Activated CD4-positive, alpha-beta T cell treated with anti-CD3 and anti-CD28 coated beads for 1 hour (primary cell): ENCODE data around the gene KIRREL3.

Source experiments
- DNase-seq: peaks from one replicate; pipeline ENCODE4 v3.0.0-alpha.2; 2020

KIRREL3 gene

GRCh38 chr11:126863294-126863997 lies 137.1 kb downstream of the KIRREL3 start:
- no peak for DNase-seq

DNA sequence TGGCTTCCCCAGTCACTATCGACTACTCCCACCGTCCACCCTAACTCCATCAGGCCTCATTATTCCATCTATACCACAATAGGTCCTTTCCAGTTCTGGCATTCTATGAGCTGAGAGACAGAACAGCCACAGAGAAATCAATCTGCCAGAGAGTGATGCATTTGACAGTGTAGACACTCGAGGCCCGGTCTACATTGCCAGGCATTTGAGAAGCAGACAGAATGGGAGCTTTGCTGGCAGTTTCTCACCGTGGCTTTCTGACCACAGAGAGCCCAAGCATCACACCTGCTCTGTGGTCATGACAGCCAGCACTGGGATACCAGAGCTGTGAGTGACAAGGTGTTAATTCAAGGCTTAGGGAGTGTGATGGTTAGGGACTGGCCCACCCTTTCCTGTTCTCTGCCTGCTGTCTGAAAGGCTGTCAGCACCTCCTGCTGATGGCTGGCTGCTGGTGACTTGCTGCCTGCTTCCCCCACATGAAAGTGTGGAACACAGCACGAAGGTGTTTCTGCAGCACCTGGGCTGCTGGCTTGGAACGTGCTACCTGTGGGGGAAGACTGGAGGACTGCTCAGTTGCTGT lies 137.8 kb downstream of the KIRREL3 start:
- no peak for DNase-seq

- no peak for DNase-seq
Measured at GRCh38 chr11:126861796-126862459, 138.6 kb downstream of the KIRREL3 start.

GRCh38 chr11:126857860-126858808 lies 142.4 kb downstream of the KIRREL3 start:
- no peak for DNase-seq

- no peak for DNase-seq
Measured at GRCh38 chr11:126855536-126855935, 145.0 kb downstream of the KIRREL3 start.

DNA sequence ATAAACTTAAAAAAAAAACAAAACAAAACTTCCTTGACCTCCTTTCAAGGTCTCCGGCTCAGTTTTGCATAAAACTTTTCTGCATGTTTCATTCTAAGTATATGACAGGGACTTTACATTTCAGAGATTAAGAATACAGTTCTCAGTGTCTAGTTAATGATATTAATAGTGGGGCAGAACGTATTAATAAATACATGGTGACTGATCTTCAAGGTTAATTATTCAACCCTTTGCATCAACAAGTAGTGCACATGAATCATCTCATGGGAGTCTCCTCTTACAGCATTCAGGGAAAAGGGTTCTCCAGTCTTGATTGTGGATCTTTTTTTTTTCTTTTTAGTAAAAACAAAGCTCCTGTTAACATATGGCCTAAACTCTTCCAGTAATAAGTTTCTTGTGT lies 146.8 kb downstream of the KIRREL3 start:
- no peak for DNase-seq

GRCh38 chr11:126844789-126845188 lies 155.8 kb downstream of the KIRREL3 start:
- DNase-seq: no peak

- no peak for DNase-seq
Measured at GRCh38 chr11:126843096-126843495, 157.5 kb downstream of the KIRREL3 start.

GRCh38 chr11:126841999-126842398 lies 158.6 kb downstream of the KIRREL3 start:
- DNase-seq: no peak

- DNase-seq: no peak
Measured at GRCh38 chr11:126840975-126841374, 159.6 kb downstream of the KIRREL3 start.

DNA sequence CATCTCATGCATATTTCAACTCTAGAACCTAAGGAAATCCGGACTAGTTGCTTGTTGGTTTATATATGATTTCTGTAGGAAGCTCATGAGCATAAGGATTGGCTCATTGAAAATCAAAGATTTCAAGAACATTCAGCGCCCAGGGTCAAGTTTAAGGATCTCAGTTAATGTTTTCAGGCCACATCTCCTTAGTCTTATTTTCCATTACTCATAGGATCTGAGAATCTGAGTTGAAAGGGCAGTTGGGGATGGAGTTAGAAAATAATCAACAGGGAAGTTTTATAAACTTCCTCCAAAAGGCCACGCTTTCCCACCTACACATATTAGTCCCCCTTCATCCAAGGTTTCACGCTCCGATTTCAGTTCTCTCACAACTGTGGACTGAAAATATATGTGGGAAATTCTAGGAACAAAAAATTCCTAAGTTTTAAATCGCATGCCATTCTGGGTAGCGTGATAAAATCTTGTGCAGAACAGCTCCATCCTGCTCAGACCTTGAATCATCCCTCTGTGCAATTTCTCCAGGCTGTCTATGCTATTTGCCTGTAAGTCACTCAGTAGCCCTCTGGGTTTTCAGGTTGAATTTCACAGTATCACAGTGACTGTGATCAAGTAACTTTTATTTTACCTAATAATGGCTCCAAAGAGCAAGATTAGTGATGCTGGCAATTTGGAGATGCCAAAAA lies 160.2 kb downstream of the KIRREL3 start:
- no peak for DNase-seq

- no peak for DNase-seq
Measured at GRCh38 chr11:126839496-126839895, 161.1 kb downstream of the KIRREL3 start.

DNA sequence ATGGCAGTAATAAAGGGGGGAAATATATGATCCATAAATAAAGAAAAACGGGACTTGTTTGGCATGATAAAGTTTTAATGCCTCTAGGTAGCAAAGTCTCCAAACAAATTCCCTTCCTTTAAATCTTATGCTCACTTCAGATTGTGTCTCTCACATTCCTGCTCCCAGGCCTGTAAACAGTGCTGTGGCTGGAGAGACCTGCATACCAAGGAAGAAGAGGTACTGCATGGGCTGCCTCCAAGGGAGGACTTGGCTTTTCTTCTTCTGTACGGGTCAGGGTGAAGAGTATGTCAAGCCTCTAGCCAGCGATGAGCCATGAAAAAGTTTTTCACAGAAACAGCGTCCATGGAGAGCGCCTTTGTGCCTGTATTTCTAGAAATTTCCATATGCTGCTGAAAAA lies 161.8 kb downstream of the KIRREL3 start:
- DNase-seq: no peak

DNA sequence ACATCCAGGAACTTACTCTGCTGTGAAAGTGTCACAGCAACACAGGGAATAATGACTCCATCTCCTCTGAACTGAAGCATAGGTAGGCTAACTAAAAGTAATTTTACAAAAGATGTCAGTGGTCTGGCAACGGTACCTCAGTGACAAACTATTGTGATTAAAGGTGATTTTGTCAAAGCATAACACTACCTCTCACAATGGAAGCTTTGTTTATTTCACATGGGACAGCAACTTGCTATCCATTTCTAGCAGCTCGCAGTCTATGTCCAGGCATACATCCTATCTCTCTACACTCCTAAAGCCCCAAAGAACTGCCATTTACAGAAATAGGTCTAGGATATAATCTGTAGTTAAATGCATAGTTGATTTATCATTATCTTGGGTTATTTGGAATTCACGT lies 163.0 kb downstream of the KIRREL3 start:
- no peak for DNase-seq

- no peak for DNase-seq
Measured at GRCh38 chr11:126834573-126834972, 166.0 kb downstream of the KIRREL3 start.

DNA sequence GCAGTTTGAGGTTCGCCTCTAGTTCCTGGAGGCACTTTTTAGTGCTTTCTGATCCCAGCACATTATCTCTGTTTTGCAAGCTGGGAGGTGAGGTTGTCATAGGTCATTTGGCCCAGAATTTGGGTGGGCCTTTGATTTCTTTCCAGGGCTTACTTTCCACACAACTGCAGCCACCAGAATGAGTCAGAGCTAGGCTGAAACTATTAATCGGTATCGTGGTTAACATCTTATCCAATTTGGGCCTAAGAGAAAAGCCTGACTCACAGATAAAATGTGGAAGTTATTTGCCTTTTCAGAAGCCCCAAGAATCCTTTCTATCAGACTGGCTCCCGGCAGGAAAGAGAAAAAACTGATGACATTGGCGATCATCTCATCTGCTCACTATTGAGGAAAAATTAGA lies 166.4 kb downstream of the KIRREL3 start:
- DNase-seq: no peak

GRCh38 chr11:126833065-126833464 lies 167.5 kb downstream of the KIRREL3 start:
- no peak for DNase-seq

DNA sequence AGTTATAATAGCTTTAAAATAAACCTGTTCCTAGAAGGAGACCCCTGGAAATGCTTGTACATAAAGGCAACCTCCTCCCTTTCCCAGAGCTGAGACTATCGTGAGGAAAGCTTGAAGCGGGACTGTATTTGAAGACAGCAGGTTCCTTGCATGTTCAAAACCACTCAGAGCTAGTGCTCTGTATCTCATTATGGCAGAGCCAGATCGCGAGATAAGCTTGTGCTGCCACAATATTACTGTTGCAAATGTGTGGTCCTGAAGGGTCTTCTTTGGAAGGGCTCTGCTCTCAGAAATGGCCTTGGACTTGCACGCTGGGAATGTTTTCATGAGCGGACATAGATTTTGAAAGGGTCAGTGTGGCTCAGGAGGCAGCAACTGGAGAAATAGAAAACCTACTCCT lies 168.2 kb downstream of the KIRREL3 start:
- no peak for DNase-seq

GRCh38 chr11:126830216-126830806 lies 170.3 kb downstream of the KIRREL3 start:
- no peak for DNase-seq

DNA sequence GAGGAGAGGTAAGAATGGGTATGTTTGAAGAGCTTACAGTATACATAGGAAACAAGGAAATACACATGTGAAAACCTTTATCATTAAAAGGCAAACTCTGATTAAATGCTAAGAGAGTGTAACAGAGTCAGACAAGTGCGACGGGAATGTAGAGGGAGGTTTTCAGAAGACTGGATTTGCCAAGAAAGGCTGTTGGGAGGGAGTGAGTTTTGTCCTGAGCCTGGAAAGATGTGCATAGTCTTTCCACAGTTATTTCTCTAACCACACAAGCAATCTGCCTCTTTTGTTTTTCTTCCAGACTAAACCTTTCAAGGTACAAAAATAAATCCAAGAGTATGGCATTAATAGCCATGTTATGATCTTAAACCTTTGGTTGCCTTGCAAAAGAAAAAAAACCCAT lies 170.9 kb downstream of the KIRREL3 start:
- no peak for DNase-seq

- DNase-seq: no peak
Measured at GRCh38 chr11:126824035-126824607, 176.4 kb downstream of the KIRREL3 start.

- DNase-seq: no peak
Measured at GRCh38 chr11:126823274-126823673, 177.3 kb downstream of the KIRREL3 start.
